Measurements from ENCODE around the gene LRRC38. TPM values are rescaled to one million over a fixed set of nuclear protein-coding genes. Genes with fewer than 3 reads are reported as not detected.

Gene LRRC38
- total RNA-seq, 1 donor from 2014 or later = not detected

DNA sequence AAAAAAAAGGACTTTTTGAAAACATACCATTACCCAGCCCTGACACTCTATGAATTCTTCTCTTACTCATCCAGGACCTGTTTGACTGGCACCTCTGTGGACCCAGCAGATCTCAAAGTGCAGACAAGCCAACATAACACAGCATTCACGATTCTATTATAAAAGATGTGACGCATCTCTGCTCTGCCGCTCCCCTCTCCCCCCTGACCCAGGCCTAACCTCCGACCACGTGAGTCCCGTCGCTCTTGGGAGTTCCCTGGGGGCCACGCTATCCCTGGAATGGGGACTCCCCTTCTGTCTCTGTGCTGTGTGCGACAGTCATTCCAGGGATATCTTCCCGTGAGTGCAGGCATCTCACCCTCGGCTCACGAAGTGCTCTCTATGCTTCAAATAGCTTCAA, 21.1 kb downstream of the LRRC38 start:
- no peaks in the 10 kb centered on the region for H3K36me3 Mint-ChIP-seq (ENCODE audit: low read depth)
- H3K9me3 Mint-ChIP-seq = no peaks in the 10 kb centered on the region
- no peak overlapping the region for H3K4me3 Mint-ChIP-seq
- CTCF ChIA-PET = no interaction called here
- ATAC-seq (ENCODE audit: low read depth) = no peak
- TF ChIP-seq, protein P1, sequence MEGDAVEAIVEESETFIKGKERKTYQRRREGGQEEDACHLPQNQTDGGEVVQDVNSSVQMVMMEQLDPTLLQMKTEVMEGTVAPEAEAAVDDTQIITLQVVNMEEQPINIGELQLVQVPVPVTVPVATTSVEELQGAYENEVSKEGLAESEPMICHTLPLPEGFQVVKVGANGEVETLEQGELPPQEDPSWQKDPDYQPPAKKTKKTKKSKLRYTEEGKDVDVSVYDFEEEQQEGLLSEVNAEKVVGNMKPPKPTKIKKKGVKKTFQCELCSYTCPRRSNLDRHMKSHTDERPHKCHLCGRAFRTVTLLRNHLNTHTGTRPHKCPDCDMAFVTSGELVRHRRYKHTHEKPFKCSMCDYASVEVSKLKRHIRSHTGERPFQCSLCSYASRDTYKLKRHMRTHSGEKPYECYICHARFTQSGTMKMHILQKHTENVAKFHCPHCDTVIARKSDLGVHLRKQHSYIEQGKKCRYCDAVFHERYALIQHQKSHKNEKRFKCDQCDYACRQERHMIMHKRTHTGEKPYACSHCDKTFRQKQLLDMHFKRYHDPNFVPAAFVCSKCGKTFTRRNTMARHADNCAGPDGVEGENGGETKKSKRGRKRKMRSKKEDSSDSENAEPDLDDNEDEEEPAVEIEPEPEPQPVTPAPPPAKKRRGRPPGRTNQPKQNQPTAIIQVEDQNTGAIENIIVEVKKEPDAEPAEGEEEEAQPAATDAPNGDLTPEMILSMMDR (IDR thresholded peaks at IDR 0.05) = no peak
- peaks cover 20% of the 10 kb centered on the region for H3K27me3 Mint-ChIP-seq
- no peaks in the 10 kb centered on the region for H3K4me1 Mint-ChIP-seq
- no peak for DNase-seq
- intact Hi-C loops (cut with micrococcal nuclease) = no loop called here
- POLR2A ChIA-PET = no interaction called here
- H3K27ac Mint-ChIP-seq = no peak overlapping the region

DNA sequence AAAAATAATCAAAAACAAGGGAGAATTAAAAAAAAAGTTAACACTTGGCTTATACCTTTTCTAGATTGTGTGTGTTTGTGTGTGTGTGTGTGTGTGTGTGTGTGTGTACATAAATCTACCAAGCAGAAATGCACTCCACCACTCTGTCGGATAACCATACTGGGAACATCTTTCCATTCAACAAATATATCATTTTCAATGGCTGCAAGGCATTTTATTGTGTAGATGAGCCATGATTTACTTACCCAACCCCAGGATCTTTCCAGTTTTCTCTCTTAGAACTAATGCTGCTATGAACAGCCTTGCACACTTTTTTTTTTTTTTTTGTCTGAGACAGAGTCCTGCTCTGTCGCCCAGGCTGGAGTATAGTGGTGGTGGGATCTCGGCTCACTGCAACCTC, 25.8 kb downstream of the LRRC38 start:
- Mint-ChIP-seq H3K27me3 (peaks cover 22% of the 10 kb centered on the region), H3K36me3 (ENCODE audit: low read depth) (no peaks in the 10 kb centered on the region), H3K4me1 (no peaks in the 10 kb centered on the region), H3K9me3 (no peaks in the 10 kb centered on the region), H3K27ac (no peak overlapping the region), H3K4me3 (no peak overlapping the region)
- TF ChIP-seq, protein P1 (IDR thresholded peaks at IDR 0.05) = no peak
- ChIA-PET CTCF (no interaction called here), POLR2A (no interaction called here)
- intact Hi-C loops (cut with micrococcal nuclease) = no loop called here
- DNase-seq (no peak), ATAC-seq (ENCODE audit: low read depth) (no peak)

DNA sequence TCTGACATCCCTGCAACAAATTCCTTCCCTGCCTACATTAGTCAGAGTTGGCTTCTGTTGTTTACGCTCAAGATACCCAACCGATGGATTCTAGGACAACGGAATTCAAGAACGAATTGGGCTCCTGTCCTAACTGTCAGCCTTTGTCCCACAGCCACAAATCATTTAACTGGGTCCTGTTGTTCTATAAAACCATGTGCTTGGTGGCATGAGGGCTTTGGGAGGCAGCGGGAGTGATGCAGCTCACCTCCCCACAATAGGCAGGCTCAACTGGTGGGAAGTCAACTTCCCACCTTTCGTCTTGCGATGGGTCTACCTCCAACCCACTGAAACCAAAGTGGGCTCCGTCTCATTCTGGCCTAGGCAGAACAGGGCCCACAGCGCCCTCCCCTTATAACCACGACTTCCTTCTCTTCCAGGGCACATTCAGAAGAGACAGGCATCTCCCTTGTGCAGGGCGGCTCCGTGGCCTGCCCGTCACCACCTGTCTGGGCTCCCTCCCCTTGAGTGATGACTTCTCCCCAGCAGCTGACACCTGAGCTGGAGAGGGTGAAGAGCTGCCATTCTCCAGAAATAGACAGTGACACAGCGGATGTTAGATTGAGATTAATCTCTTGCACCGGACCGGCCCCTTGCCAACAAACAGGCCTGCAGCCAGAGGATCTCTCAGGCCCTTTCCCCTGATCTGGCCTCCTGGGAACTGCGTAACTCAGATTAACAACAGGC, 26.5 kb downstream of the LRRC38 start:
- DNase-seq (no peak), ATAC-seq (ENCODE audit: low read depth) (no peak)
- Mint-ChIP-seq H3K4me3 (no peak overlapping the region), H3K9me3 (no peaks in the 10 kb centered on the region), H3K36me3 (ENCODE audit: low read depth) (no peaks in the 10 kb centered on the region), H3K27me3 (peaks cover 22% of the 10 kb centered on the region), H3K4me1 (no peaks in the 10 kb centered on the region), H3K27ac (no peak overlapping the region)
- intact Hi-C loops (cut with micrococcal nuclease) = no loop called here
- CTCF ChIA-PET = no interaction called here
- POLR2A ChIA-PET = no interaction called here
- TF ChIP-seq, protein P1 (IDR thresholded peaks at IDR 0.05) = no peak

DNA sequence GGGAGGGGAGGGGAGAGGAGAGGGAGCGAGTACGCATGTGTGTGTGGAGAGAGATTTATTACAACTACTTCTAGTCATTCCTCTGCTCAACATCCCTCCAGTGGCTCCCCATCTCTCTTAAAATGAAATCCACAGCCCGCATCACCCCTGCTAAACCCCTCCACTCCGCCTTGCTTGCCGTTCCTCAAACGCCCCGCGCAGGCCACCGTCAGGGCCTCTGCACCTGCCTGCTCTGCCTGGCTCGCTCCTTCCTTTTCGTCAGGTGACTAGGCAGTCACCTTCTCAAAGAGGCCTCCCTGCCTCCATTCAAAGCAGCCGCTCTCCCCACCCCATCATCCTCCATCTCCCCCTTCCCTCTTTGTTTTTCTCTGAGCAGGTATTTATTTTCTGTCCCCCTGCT, 29.9 kb downstream of the LRRC38 start:
- intact Hi-C loops (cut with micrococcal nuclease) = no loop called here
- H3K9me3 Mint-ChIP-seq = no peaks in the 10 kb centered on the region
- no peaks in the 10 kb centered on the region for H3K4me1 Mint-ChIP-seq
- no peak overlapping the region for H3K27ac Mint-ChIP-seq
- ATAC-seq (ENCODE audit: low read depth) (no peak), DNase-seq (no peak)
- CTCF ChIA-PET = interaction anchor here (0.7 kb wide), 1 partner anchor 31 kb away, joined by 3 read pairs; no protein-coding TSS in a partner anchor
- no peaks in the 10 kb centered on the region for H3K36me3 Mint-ChIP-seq (ENCODE audit: low read depth)
- POLR2A ChIA-PET = no interaction called here
- H3K4me3 Mint-ChIP-seq = no peak overlapping the region
- peaks cover 18% of the 10 kb centered on the region for H3K27me3 Mint-ChIP-seq
- TF ChIP-seq, protein P1 (IDR thresholded peaks at IDR 0.05) = no peak

DNA sequence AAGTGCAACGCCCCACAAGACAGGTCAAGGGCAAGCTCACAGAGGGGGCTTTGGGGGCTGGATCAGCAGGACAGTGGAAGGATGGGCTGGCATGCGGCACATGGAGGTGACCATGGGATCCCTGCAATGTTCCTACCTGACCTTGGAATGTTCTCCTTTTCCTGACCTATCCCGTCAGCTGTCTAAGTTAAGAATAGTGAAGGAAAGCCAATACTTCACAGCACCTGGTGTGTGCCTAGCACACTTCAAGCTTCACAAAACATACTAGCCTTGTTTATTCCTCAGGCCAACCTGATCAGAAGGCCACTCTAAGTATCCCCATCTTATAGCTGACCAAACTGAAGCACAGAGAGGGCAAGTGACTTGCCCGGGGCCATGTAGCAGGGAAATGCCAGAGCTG, 31.2 kb downstream of the LRRC38 start:
- no peaks in the 10 kb centered on the region for H3K4me1 Mint-ChIP-seq
- peaks cover 17% of the 10 kb centered on the region for H3K27me3 Mint-ChIP-seq
- H3K27ac Mint-ChIP-seq = no peak overlapping the region
- H3K4me3 Mint-ChIP-seq = no peak overlapping the region
- no peaks in the 10 kb centered on the region for H3K9me3 Mint-ChIP-seq
- ChIA-PET POLR2A (interaction anchor here (0.7 kb wide), 1 partner anchor 10 kb away, joined by 7 read pairs; no protein-coding TSS in a partner anchor), CTCF (no interaction called here)
- intact Hi-C loops (cut with micrococcal nuclease) = no loop called here
- no peak for DNase-seq
- H3K36me3 Mint-ChIP-seq (ENCODE audit: low read depth) = no peaks in the 10 kb centered on the region
- TF ChIP-seq, protein P1 (IDR thresholded peaks at IDR 0.05) = no peak
- ATAC-seq (ENCODE audit: low read depth) = no peak
